MV-4-11 (cell line): ENCODE results near the gene LRRC8C.
"Not testable (repeated sequence)": the region's sequence is repeated elsewhere in the genome, so short reads cannot be mapped to it uniquely, and the experiment has no call there.

Experiments
- DNase-seq: peaks from one replicate; lab custom pipeline; 2025; lab: John Stamatoyannopoulos, UW

LRRC8C gene

GRCh38 chr1:89703469-89703868, 70.5 kb downstream of the LRRC8C start:
- DNase-seq: no peak

GRCh38 chr1:89704014-89704413, 71.1 kb downstream of the LRRC8C start:
- DNase-seq: no peak

GRCh38 chr1:89704885-89705284, 72.0 kb downstream of the LRRC8C start:
- DNase-seq: not testable (repeated sequence)

- DNase-seq: no peak
These were observed 73.2 kb downstream of the LRRC8C start for GRCh38 chr1:89705901-89706699.

GRCh38 chr1:89706700-89707012, 73.7 kb downstream of the LRRC8C start:
- DNase-seq: peak; percentile 94

GRCh38 chr1:89708751-89709375, 75.9 kb downstream of the LRRC8C start:
- DNase-seq: no peak

GRCh38 chr1:89710498-89711139, 77.7 kb downstream of the LRRC8C start:
- DNase-seq: no peak

GRCh38 chr1:89711140-89711778, 78.3 kb downstream of the LRRC8C start:
- peak; percentile 43 for DNase-seq

GRCh38 chr1:89712420-89712819, 79.5 kb downstream of the LRRC8C start:
- DNase-seq: no peak

GRCh38 chr1:89715677-89716076, 82.8 kb downstream of the LRRC8C start:
- no peak for DNase-seq

- peak; percentile 75 for DNase-seq
These were observed 86.8 kb downstream of the LRRC8C start for GRCh38 chr1:89719502-89720306.

- no peak for DNase-seq
These were observed 87.9 kb downstream of the LRRC8C start for GRCh38 chr1:89720839-89721238.

GRCh38 chr1:89721351-89721750, 88.4 kb downstream of the LRRC8C start:
- peak; percentile 56 for DNase-seq

- no peak for DNase-seq
These were observed 90.2 kb downstream of the LRRC8C start for GRCh38 chr1:89723144-89723543.

GRCh38 chr1:89723863-89724262, 90.9 kb downstream of the LRRC8C start:
- peak; percentile 71 for DNase-seq

- peak; percentile 95 for DNase-seq
These were observed 91.6 kb downstream of the LRRC8C start for GRCh38 chr1:89724369-89725010.

- DNase-seq: no peak
These were observed 92.1 kb downstream of the LRRC8C start for GRCh38 chr1:89725011-89725370.

GRCh38 chr1:89725631-89726030, 92.7 kb downstream of the LRRC8C start:
- DNase-seq: no peak

GRCh38 chr1:89727517-89728312, 94.8 kb downstream of the LRRC8C start:
- DNase-seq: no peak

GRCh38 chr1:89728381-89728780, 95.5 kb downstream of the LRRC8C start:
- DNase-seq: no peak

GRCh38 chr1:89732206-89732605, 99.3 kb downstream of the LRRC8C start:
- no peak for DNase-seq
